ENCODE measurements around the gene DBN1.

DBN1 gene

DNA sequence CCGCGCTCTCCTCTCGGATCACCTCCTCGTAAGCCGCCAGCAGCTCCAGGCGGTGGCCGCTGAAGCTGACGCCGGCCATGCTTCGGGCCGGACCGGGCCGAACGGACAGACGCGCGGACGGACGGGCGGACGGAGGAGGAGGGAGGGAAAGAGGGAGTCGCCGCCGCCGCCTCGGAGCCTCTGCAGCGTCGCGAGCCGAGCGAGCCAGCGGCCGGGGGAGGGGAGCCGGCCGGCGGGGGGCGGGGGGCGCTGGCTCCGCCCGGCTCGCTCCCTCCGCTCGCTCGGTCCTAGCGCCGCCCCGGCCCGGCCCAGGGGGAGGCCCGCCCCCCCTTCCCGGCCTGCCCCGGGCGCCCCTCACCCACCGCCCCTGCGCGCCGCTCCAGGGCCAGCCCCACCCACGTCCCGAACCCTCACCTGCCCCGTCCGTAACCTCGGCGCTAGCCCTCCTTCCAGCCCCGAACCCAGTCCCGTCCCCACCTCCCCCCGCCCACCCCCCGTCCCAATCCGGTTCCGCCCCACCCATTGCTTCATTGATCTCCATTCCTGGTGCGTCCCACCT, at the start of gene DBN1:
DBN1 (minus strand) TSS at position 192 of the 559 bp plus-strand sequence; CDS start at position 79, 113 bp downstream.
- peak in 1 of 2 donors; percentile 41 for DNase-seq (ENCODE audit: low read depth in 2 of 2)

- DNase-seq (ENCODE audit: low read depth in 2 of 2): no peak
Observed at GRCh38 chr5:177520916-177521513, 47.6 kb upstream of the DBN1 start.

DNA sequence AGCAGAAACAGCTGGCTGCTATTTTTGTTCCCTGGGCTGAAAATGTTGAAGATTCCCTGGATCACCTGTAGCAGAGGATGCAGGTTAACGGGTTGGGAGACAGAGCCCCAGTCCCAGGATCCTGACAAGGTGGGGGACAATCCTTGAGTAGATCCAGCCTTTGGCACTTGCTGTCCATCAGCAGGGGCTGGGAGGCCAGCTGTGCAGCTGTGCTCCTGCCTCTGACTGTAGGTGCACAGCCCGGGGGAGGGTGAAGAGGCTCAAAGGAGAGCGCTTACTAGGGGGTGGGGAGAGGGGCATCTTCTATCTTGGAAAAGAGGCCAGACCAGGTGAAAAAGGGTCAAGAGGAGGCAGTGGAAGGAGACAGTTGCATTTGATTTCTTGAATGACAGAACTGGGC, 46.8 kb upstream of the DBN1 start:
- DNase-seq (ENCODE audit: low read depth in 2 of 2): no peak

GRCh38 chr5:177519463-177520235, 46.2 kb upstream of the DBN1 start:
- no peak for DNase-seq (ENCODE audit: low read depth in 2 of 2)

DNA sequence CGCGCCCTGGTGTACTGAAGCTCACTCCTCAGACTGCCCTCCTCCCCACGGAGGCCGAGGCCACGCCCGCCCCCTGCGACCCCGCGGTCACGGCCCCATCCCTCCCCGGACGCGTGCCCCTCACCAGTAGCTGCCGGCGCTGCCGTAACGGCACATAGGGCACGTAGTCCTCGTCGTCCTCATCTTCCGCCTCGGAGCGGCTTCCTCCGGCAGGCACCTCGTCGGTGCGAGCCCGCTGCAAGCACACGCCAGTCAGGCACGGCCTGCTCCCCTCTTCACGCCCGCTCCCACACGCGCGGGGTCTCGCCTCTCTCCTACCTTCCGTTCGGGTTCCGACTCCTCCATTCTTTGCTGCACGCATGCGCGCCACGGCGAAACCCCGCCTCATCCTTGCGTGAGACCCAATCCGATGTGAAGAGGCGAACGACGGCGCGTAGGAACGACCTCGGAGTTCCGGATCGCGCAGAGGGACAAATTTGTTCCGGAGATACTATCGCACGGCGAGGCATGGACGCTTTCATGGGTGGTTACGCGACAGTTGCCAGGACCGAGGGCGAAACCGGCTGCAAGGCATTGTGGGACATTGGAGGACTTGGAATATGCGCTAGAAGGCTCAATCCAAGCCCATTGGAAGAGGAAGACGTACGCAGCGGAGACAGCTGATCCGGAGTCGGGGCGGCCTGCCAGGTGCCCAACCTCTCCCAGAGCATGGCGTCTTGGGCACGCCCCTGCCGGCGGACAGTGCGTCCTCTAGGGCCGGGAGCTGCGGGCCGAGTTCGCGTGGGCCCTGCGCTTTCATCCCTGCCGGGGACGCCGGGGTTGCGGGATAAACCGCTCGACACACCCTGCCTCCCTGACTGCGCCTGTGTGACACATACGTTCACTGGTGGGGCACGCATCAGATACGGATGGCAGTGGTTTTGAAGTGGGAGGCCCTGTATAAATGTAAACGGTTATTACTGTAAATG, 43.5 kb upstream of the DBN1 start, which contains the start of gene DDX41:
DDX41 (minus strand) TSS at position 361 of the 968 bp plus-strand sequence; CDS start at position 345, 16 bp downstream.
- peak; percentile 92 to 94 for DNase-seq (ENCODE audit: low read depth in 2 of 2)

GRCh38 chr5:177515580-177515979, 42.1 kb upstream of the DBN1 start:
- no peak for DNase-seq (ENCODE audit: low read depth in 2 of 2)

- no peak for DNase-seq (ENCODE audit: low read depth in 2 of 2)
Observed at GRCh38 chr5:177514541-177514940, 41.1 kb upstream of the DBN1 start.

DNA sequence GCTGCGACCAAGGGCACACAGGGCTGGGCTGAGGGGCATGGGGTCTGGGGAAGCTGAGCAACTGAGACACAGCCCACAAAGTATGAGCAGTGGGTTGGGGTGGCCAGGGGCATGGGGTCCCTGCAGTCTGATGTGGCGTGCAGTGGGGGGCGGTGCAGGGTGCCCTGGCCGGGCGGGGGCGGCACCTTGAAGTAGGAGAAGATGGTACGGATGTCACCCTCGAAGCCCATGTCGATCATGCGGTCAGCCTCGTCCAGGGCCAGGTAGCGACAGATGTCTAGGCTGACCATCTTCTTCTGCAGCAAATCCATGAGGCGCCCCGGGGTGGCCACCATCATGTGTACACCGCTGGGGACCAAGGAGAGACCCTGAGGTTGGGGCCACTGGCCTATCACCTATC, 40.1 kb upstream of the DBN1 start:
- no peak for DNase-seq (ENCODE audit: low read depth in 2 of 2)

DNA sequence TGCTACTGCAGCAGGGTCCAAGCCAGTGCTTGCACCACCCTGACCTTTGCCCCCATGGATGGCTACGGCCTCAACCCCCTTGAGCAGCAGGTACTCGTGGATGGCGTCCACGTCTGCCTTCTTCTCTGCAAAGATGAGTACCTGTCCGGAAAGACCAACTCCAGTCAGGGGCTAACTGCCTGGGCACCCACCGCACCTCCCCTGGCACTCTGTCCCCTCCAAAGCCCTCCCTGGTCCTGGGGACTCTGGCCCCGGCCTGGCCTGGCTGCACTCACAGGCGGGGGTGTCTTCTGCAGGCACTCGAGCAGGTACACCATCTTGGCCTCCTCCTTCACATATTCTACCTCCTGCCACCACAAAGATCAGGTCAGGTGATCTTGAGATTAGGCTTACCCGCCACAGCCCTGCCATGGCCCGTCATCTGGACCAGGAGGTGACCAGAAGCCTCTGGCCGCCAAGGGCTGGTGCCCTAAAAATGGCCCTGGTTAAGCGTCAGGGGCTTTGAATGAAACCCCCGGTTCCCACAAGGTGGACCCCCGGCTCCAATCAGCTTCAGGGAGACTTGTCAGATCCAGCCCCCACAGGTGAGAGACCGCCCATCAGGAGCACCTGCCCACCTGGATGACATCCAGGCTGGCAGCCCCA, 39.4 kb upstream of the DBN1 start:
- DNase-seq (ENCODE audit: low read depth in 2 of 2): no peak

DNA sequence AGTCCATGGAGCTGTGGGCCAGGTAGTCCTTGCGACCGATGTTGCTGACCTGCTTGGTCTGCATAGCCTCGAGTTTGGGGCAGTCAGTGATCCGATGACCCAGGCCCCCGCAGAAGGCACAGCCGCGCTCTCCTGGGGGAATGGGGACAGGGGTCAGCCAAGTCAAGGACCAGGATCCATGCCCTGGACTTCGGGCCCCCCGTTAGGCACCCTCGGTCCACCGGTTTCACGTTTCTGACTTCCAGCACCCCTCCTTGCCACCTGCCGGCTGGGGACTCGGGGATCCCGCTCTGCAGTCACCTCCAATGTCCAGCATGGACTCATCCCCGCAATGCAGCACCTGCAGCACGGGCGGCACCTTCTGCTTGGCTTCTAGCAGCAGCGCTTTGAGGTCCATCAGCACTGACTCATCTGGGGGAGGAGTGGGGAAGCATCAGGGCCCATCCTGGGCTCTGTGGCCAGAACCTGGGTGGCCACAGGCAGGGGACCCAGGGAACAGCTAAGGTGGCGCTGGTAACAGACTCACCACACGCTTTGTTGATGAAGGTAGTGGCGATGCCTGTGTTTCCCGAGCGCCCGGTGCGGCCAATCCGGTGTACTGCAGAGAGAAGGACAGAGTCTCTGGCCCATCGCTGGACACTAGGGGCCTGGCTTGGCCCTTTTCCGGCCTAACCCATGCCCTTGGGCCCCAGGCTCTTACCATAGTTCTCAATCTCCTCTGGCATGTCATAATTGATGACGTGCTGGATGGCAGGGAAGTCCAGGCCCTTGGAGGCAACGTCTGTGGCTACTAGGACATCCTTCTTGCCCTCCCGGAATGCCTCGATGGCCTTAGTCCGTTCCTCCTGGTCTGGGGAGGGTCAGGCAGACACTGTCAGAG, 38.6 kb upstream of the DBN1 start:
- no peak for DNase-seq (ENCODE audit: low read depth in 2 of 2)

- no peak for DNase-seq (ENCODE audit: low read depth in 2 of 2)
Observed at GRCh38 chr5:177511181-177511580, 37.7 kb upstream of the DBN1 start.

DNA sequence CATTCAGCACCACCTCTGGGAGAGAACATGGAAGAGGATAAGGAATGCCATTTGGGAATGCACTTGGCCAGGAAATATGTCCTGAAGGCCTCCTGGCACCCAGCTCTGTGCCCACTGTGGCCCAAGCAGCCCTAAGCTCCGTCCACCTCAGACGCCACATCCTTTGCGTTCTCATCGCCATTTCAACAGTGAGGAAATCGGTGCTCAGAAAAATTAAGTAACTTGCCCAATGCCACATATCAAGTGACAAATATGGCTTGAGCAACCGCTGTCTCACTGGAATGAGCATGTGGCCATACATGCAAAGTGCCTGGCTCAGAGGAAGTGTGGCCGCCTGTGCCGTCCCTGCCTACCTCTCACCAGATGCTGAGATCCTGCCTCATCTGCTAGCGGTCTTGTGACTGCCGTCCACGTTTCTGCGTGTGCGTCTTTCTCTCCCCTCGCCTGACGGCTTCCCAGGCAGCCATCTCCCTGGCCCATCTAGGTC, 37.2 kb upstream of the DBN1 start:
- DNase-seq (ENCODE audit: low read depth in 2 of 2): no peak

DNA sequence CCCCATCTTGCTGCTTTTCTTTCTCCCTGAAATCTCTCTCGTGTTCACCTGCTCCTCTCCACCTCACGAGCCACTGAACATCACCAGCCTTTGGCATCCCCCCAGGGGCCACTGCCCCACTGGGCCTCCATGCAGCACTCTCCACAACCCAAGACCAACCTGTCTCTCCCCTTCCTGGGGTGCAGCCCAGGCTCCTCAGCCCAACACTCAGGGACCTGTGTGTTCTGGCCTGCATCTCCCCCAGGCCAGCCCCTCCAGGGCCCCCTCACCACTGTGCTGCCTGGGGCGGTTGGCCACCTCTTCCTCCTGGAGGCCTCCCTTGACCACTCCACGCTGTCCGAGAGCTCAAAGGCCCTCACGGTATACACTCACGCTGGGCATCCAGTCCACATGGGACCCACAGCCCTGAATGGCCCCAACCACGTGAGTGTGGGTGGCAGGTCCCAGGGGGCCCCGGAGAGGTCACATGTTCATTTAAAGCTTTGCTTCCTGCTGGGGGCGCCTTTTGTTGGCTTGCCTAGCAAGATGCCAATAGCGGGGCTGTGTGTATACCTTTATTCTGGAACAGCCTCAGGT, 36.6 kb upstream of the DBN1 start:
- no peak for DNase-seq (ENCODE audit: low read depth in 2 of 2)

DNA sequence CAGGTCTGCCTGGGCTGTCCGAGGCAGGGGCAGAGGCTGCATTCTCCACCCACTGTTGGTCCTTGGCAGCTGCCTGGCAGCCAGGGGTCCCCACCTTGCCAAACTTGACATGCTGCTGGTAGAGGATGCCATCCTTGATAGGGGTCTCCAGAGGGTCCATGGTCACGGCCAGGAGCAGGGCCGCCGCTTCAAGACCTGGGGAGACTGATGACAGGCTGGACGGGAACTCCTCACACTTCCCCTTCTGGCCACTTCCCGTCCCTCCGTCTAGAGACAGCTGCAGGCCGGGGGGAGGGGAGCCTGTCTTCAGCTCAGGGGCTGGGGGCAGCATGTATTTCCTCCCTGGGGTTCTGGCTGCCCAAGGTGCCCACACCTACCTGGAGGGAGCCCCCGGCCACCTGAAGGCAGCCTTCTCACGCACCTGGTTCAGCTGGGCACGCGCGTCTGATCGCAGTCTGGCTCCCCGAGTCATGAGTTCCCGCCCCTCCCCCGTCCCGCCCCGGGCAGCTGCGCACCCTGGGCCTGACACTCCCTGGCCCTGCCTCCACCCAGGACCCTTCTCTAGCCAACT, 36.0 kb upstream of the DBN1 start, which contains the start of gene DOK3:
DOK3 (minus strand) TSS at position 446 of the 571 bp plus-strand sequence; CDS start at position 160, 286 bp downstream.
- no peak for DNase-seq (ENCODE audit: low read depth in 2 of 2)

- no peak for DNase-seq (ENCODE audit: low read depth in 2 of 2)
Observed at GRCh38 chr5:177508837-177509236, 35.4 kb upstream of the DBN1 start.

DNA sequence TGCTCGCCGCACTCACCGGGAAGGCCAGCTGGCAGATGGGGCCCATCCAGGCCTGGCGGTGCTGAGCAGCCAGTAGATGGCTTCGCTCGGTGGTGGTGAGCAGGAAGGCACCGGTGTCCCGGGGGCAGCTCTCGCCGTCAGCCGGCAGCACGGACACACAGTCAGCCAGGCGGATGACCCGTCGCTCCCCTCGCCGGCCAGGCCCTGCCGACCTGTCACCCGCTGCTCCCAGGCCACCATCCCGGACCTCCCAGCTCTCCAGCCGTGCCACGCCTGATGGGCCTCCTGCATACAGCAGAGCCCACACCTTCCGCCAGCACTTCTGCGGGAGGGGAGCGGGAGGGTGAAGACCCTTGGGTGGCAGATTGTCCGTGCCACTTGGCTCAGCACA, 34.8 kb upstream of the DBN1 start:
- no peak for DNase-seq (ENCODE audit: low read depth in 2 of 2)

DNA sequence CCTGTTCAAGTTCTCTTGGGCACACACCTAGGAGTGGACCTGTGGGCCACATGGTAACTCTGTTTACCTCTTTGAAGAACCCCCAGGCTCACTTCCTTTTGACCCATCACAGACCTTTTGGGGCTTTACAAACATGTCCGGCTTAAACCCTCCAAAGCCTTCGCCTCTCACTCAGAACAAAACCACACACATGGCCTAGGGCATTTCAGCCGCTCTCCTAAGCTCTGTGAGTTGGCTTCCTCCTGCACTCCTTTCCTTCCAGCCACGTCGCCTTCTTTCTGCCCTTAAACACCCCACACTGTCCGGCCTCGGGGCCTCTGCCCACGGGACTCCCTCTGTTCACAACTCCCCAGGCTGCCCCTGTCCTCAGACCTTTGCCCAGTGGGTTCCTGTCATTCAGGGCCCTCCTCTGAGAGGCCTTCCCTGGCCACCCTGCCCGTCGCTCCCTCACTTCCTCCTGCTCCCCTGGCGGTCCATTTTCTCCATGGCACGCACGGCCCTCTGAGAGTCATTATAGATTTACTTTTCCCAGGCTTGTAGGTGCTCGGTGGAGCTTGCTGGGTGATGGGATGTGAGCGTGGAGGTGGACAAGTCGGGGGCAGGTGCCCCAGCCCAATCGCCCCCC, 34.3 kb upstream of the DBN1 start:
- DNase-seq (ENCODE audit: low read depth in 2 of 2): no peak

DNA sequence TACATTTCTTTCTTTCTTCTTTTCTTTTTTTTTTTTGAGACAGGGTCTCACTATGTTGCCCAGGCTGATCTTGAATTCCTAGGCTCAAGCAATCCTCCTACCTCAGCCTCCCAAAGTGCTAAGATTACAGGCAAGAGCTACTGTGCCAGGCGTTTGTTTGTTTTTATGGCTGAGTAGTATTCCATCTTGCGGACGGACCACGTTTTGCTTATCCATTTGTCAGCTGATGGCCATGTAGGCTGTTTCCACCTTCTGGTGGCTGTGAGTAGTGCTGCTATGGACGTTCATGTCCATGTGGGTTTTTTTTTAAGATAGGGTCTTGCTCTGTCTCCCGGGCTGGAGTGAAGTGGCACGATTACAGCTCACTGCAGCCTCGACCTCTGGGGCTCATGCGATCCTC, 33.7 kb upstream of the DBN1 start:
- no peak for DNase-seq (ENCODE audit: low read depth in 2 of 2)

DNA sequence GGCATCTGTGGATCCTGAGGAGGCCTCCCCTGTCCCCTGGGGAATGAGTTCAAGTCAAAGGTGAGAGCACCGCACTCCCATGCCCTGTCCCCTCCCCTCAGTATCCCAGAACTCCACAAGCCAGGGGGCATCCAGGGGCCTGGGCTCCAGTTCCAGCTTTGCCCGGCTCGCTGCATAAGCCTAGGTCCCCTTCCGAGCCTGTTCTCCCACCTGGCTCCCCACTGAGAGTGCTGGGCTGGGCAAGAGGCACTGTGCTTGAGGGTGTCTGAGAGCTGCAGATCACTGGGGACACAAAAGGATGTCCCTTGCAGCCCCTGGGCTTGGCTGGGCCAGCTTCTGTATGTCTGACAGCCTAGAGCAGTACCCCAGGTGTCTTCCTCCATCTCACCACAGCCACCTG, 31.6 kb upstream of the DBN1 start:
- DNase-seq (ENCODE audit: low read depth in 2 of 2): no peak

All from stimulated activated CD8-positive, alpha-beta memory T cell treated with anti-CD3 and anti-CD28 coated beads, Interleukin-2, amount 100 ng/mL, for 48 hours (primary cell).